HUDEP-2 (cell line): ENCODE data around the gene ZDHHC8.

Experiments used
- DNase-seq, 76 experiments: peaks; one replicate each; lab custom pipeline; 2025; ENCODE audit not compliant: unreplicated experiment in 76 of 76; lab: John Stamatoyannopoulos, UW

The ZDHHC8 gene, protein sequence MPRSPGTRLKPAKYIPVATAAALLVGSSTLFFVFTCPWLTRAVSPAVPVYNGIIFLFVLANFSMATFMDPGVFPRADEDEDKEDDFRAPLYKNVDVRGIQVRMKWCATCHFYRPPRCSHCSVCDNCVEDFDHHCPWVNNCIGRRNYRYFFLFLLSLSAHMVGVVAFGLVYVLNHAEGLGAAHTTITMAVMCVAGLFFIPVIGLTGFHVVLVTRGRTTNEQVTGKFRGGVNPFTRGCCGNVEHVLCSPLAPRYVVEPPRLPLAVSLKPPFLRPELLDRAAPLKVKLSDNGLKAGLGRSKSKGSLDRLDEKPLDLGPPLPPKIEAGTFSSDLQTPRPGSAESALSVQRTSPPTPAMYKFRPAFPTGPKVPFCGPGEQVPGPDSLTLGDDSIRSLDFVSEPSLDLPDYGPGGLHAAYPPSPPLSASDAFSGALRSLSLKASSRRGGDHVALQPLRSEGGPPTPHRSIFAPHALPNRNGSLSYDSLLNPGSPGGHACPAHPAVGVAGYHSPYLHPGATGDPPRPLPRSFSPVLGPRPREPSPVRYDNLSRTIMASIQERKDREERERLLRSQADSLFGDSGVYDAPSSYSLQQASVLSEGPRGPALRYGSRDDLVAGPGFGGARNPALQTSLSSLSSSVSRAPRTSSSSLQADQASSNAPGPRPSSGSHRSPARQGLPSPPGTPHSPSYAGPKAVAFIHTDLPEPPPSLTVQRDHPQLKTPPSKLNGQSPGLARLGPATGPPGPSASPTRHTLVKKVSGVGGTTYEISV

GRCh38 chr22:20131597-20131858, at the start of gene ZDHHC8:
Gene ZDHHC8 (plus strand): TSS chr22:20131804. CDS start chr22:20131948, 144 bp downstream.
- DNase-seq: no peak

GRCh38 chr22:20083157-20083890, 48.3 kb upstream of the ZDHHC8 start:
- DNase-seq: no peak

DNA sequence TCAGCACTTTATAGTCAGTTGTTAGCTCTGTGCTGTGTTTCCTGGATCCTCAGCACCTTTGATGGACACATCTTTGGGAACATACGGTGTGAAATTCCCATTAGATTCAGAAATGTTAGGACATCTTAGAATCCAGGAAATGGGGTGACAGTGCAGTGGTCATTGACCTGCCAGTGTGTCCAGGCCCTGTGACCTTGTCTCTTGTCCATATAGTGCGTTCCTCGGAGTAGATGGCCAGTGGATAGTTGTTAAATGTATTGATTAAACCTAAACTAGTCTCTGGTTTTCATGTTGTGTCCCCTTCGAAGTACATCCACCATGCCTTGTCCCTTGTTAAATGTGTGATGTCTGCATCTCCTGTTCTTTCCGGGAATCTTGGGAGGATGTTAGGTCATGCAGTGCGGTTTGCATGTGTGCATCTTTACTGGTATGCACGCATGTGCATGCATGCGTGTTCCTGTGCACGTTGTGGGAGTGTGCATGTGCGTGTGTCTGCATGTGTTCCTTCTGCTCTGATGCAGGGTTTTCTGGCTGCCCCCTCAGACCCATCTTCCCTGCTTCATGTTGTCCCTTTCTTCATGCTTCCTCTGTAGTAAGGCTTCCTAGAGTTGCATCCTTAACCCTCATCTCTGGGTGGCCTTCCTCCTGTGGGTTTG, 47.6 kb upstream of the ZDHHC8 start:
- DNase-seq: no peak

DNA sequence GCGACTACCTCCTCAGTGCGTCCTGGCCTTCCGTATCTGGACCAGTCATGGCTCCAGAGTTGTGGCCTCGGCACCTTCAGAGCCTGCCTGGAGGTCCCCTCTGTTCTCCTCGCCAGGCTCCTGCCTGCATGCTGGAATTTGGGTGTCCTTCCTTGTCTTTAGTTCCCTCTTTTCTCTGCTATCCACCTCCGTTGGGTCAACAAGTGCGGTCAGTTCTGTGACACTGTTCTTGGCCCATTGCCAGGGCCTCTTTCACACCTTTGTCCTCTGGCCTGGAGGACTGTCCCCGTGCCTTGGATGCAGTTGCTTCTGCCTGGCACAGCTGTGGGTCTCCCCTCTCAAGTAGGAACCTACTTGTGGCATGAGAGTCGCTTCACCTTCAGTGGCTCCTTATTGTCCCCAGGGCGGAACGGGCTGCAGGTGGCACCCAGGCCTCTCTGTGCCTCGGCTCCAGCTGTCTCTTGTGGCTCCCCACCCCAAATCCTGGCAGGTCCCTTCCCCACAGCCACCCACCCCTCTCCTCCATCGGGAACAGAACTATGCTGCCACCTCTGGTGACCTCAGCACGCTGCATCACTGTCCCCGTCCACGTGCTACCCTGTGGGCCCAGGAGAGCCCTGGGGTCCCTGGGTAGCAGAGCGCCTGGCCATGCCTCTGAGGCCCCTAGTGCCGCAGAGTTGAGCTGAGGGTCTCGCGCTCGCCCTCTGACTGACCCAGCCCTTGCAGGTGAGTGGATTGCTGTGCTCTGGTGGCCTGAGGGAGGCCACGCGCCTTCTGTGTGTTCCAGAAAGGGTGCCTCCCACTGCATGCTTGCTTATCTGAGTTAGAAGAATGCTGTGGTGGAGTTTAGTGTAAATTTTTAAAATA, 46.8 kb upstream of the ZDHHC8 start:
- DNase-seq: peak in 30 of 76 experiments; percentile 7 to 50 (median 28)

DNA sequence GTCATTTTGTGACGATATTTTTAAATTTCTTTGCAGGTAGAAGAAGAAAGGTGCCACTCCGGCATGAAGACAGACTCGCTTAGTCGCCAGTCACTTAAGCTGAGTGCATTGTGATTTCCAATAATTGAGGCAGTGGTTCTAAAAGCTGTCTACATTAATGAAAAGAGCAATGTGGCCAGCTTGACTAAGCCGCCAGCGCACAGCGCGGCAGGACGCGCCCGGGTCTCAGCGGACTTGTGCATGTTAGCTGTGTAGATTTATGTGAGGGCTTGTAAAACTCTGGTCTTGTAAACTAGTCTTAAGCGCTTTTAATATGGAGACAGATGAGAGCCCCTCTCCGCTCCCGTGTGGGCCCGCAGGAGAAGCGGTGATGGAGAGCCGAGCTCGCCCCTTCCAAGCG, 46.0 kb upstream of the ZDHHC8 start:
- DNase-seq: no peak

GRCh38 chr22:20086101-20086599, 45.5 kb upstream of the ZDHHC8 start:
- DNase-seq: no peak

- no peak for DNase-seq
Measured at GRCh38 chr22:20086763-20087162, 44.8 kb upstream of the ZDHHC8 start.

GRCh38 chr22:20087319-20088262, 44.0 kb upstream of the ZDHHC8 start:
- DNase-seq: no peak

GRCh38 chr22:20088263-20088648, 43.3 kb upstream of the ZDHHC8 start:
- DNase-seq: no peak

DNA sequence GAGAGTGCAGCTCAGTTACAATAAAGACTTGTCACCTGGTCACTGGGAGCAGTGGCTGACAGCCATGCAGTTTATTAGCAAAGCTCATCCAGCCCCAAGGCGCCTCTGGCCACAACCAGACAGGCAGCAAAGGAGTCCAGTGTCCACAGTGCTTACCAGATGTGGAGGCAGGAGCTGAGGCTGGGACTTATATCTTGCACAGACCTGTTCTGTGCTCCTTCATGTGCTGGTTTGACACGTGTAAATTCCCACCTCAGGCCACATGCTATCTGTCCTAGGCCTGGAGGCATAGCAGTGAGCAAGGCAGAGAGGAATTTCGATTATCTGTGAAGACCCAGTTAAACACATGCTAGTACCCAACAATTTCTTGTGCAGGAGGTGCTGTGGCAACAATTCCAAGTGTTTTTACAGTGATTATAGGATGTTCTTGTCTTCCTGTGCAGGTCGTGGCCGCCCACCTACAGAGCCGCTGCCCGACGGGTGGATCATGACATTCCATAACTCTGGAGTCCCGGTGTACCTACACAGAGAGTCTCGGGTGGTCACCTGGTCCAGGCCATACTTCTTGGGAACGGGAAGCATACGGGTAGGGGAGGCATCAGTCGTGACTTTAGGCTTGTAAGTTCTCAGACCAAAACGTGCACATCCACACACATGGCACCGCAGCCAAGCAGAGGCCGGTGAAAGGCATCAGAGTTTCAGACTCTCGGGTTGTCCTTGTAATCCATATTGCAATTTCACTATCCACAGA, 42.2 kb upstream of the ZDHHC8 start:
- no peak for DNase-seq

DNA sequence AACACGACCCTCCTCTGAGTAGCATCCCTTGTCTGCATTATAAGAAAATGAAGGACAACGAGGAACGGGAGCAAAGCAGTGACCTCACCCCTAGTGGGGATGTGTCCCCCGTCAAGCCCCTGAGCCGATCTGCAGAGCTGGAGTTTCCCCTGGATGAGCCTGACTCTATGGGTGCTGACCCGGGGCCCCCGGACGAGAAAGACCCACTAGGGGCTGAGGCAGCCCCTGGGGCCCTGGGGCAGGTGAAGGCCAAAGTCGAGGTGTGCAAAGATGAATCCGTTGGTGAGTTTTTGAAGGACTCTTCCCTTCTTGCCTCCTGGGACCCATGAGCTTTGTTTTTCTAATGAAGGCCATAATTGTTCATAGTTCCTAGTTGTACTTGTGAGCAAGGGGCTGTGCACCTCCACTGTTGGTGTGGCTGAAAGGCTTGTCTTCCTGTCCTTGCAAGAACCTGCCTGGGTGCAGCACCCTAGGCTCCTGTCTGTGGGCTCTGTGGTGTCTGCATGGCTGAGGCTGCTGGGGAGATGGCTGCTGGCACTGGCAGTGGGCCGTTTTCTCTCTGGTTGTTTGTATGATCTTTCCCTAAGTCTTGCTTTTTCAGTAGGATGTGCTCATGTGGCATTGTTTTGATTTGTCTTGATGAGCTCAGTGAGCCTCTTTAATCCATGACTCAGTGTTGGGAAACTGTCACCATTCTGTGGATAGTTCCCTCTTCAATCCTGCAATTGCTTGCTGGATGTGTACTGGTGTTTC, 41.5 kb upstream of the ZDHHC8 start:
- DNase-seq: no peak

DNA sequence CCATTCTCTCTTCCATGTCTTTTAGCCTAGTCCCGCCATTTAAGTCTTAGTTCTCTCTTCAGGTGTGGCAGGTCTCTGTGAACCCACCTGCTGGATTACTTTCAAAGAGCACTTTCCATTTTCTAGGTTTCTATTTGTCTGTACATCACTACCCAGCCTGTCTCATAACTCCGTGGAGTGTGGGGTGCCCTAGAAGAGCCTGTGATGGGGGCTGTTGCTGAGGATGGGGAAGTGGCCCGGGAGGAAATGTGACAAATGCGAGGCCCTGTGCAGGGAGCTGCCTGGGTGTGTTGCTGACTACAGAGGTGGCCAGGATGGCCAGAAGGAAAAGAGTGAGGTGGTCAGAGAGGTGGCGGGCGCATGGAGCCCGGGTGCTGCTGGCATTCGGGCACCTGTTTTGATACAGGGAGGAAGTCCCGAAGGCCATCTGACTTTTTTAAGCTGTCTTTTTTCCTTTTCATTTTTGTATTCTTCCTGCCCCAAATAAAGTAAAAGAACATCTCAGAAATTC, 40.8 kb upstream of the ZDHHC8 start:
- no peak for DNase-seq

- no peak for DNase-seq
Measured at GRCh38 chr22:20091690-20092476, 39.7 kb upstream of the ZDHHC8 start.

DNA sequence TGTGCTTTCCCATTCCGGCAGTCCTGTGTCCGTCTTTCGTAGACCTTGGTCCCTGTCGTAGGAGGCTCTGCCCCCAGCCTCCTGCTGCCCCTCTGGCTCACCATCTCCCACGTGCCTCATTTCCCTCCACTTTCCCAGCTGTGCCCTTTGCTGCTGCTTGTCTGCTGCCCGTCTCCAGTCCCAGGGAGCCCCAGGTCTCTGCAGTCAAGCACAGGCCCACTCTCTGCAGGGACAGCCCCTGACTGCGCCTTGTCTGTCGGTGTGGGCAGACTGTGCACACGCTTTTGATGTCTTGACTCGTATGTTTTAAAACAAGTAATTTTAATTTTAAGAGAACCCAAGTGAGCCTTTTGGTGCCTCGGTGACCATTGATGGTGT, 39.1 kb upstream of the ZDHHC8 start:
- no peak for DNase-seq

DNA sequence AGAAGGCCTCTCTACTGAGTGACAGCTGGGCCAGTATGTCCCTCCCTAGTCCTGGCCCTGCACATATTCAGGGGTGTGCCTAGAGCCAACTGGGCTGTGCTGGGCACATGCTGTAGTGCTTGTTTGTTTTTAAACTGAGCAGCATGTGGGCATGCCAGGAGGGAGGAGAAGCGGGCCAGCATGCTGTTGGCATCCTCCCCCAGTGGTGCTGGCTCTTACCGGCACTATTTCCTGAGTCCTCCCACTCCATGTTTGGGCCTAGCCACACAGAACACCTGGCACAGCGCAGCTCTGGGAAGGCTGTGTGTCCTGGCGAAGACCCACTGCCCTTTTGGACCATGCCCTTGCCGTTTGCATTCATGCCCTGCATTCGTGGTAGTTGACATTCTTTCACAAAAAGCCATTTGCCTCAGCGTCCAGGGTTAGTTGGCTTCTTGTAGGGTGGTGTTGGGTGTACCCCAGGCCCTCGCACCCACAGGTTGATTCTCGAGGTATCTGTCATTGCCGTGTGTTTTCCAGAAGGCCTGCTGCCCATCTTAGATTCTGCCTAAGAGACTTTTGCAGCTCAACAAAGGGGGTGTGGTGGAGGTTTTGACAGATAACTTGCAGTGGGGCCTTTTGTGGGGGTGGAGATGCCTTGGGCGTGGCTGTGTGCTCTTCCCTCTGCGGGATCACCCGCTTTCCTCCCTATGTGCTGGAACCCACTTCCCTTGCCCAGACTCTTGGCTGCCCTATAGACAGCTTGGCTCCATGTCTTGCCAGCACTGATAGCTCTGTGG, 38.0 kb upstream of the ZDHHC8 start:
- DNase-seq: peak in 45 of 76 experiments; percentile 10 to 65 (median 36)
